OCI-M2 (cell line): Measurements from ENCODE around the gene MYO9B.
A peak's percentile ranks its signal among the peaks of the same experiment; 100 is the strongest.

ENCODE experiments used
- DNase-seq: peaks from one replicate; lab custom pipeline; 2025; ENCODE audit not compliant: unreplicated experiment; lab: John Stamatoyannopoulos, UW

The MYO9B gene, protein sequence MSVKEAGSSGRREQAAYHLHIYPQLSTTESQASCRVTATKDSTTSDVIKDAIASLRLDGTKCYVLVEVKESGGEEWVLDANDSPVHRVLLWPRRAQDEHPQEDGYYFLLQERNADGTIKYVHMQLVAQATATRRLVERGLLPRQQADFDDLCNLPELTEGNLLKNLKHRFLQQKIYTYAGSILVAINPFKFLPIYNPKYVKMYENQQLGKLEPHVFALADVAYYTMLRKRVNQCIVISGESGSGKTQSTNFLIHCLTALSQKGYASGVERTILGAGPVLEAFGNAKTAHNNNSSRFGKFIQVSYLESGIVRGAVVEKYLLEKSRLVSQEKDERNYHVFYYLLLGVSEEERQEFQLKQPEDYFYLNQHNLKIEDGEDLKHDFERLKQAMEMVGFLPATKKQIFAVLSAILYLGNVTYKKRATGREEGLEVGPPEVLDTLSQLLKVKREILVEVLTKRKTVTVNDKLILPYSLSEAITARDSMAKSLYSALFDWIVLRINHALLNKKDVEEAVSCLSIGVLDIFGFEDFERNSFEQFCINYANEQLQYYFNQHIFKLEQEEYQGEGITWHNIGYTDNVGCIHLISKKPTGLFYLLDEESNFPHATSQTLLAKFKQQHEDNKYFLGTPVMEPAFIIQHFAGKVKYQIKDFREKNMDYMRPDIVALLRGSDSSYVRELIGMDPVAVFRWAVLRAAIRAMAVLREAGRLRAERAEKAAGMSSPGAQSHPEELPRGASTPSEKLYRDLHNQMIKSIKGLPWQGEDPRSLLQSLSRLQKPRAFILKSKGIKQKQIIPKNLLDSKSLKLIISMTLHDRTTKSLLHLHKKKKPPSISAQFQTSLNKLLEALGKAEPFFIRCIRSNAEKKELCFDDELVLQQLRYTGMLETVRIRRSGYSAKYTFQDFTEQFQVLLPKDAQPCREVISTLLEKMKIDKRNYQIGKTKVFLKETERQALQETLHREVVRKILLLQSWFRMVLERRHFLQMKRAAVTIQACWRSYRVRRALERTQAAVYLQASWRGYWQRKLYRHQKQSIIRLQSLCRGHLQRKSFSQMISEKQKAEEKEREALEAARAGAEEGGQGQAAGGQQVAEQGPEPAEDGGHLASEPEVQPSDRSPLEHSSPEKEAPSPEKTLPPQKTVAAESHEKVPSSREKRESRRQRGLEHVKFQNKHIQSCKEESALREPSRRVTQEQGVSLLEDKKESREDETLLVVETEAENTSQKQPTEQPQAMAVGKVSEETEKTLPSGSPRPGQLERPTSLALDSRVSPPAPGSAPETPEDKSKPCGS (N-terminal part only)

DNA sequence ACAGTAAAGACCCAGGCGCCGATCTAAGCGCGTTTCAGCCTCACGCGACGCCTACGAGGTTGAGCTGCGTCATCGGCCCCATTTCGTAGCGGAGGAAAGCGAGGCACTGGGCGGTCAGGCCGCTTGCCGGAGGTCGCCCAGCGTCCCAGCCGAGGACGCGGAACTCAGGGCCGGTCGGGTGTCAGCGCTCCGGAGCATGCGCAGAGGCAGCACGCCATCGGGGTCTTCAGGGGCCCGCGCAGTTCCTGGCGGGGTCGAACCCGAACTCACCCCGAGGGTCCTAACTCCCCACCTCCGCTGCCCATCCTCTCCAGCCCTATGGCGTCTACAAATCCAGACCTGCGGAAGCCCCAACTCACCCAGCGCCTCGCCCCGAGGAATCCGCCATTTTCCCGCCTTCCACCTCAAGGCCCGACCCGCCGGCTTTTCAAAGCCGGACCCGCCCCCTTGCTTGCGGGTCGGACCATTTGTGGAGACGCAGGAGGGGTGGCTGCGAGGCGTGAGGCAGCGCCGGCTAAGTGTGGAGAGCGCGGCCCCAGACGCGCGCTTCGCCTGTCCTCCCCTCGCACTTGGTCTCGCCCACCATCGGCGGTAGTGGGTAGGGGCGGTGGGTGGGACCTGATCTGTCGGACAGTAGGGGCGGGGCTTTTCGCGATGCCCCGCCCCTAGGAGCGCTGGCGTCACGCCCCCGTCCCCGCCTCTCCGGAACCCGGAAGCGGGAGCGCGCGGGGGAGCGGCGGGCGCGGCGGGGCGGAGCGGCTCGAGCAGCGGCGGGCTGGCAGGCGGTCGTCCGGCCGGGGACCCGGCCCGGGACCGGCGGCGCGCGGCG, at the start of gene MYO9B, which contains the start of gene HAUS8:
MYO9B (plus strand) TSS at position 743 of the 829 bp plus-strand sequence. CDS start 25,941 bp downstream, outside the sequence.
HAUS8 (minus strand) TSS at position 418 of the 829 bp plus-strand sequence; CDS start at position 388, 30 bp downstream.
- DNase-seq = peak; percentile 99

DNA sequence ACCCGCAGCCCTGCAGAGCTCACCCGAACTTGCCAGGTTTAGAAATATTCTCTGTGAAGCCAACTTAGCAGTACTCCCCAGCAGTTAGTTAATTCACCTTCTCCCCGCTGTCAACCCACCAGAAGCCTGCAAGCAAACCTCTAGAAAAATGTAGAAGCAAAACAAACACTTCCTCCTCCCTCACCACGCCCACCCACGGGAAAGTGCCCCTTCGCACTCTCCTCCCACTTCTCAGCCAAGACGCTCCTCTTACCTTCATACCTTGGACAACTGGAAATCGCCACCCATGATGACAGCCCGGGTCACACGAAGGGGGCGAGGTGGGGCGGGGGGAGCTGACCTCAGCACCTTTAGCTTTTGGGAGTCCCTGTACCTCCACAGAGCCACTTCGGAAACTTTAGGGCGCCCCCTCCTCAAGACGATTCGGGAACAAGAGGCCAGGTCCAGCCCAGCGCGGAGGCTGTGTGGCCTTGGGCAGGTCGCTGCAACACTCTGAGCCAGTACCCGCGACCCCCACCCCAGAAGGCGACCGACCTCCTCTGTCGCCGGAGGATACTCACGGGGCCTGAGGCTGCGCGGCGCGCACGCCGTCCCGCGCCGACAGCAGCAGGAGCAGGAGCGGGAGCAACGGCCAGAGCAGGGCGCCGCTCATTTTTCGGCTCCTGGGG, 49.5 kb upstream of the MYO9B start:
- DNase-seq = peak; percentile 40

DNA sequence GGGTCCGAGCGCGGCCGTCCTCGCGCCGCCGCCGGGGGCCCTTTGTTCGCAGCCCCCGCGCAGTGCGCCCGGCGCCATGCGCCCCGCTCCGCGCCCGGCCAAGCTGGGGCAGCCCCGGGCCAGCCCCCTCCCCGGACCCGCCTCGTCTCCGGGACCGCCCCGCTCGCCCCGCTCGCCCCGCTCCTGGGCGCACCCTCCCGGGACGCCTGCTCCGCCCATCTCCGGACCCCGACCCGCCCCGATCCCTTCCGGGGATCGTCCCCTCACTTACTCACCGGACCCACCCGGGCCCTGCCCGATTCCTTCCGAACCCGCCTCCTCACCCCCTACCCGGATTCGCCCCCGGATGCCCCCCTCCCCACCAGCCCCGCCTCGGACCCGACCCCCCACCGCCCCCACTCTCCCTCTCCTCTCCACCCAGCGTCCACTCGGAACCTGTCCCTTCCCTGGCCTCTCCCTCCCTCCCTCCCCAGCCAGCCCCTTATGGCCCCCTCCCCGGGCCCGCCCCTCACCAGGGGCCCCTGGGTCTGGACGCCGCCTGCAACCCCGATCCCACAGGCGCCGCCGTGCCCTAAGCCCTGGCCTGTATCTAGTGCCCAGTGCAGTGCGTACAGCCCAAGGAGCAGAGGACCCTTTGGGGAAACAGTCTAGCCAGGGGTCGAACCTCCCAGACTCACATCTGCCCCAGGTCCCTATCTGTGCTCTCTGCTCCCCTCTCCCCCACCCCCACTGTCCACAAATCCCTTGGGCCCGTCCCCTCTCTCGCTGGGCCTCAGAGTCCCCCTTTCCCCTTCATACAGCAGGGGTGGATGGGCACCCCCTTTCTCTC, 48.7 kb upstream of the MYO9B start, which contains the start of gene CPAMD8:
CPAMD8 (minus strand) TSS at position 105 of the 829 bp plus-strand sequence. CDS start 168 bp downstream, outside the sequence.
- DNase-seq = no peak

DNA sequence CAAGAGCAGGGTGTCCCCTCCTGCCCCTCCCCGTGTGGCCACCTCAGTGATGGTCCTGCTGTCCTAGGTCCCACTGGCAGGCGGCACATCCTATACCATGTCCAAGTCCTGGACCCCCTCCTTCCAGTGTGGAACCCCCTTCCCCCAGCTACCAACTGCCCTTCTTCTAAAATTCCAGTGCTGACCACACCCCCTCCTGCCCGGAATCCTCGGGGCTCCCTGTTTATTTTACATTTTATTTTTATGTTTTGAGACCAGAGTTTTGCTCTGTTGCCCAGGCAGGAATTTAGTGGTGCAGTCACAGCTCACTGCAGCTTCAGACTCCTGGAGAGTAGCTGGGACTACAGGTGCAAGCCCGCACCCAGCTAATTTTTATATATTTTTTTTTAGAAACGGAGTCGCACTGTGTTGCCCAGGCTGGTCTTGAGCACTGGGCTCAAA, 48.0 kb upstream of the MYO9B start:
- DNase-seq = no peak

DNA sequence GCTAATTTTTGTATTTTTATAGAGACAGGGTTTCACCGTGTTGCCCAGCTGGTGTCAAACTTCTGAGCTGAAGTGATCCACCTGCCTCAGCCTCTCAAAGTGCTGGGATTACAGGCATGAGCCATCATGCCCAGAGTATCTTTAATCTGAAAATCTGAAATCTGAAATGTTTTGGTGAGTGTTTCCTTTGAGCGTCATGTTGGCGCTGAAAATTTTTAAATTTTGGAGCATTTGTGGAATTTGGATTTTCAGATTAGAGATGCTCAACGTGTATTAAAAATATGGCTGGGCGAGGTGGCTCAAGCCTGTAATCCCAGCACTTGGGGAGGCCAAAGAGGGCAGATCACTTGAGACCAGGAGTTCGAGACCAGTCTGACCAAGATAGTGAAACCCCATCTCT, 43.8 kb upstream of the MYO9B start:
- no peak for DNase-seq

DNA sequence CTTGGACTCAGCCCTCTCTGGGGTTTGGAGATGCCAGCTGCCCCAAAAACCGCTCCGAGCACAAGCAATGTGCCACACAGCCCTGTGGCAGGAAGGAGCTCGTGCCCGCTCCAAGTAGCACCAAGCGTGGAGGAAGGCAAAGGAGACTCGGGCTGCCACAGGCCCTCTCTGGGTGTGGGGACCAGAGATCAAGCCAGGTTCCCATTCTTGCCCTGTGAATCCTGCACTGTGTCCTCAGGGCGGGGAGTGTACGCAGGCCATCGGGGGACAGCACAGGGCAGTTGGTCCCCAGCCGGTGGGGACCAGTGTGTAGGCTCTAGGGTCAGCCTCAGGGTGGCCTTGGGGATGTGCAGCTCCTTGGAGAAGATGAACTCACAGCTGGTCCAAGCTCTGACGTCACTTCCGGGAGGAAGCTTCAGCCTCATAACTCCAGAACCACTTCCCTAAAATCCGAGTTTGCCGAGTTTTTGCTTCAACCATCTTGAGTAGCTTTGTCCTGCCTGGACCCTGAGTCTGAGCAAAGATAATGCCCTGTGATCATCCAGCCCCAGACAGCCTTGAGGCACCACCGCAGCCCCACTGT, 39.6 kb upstream of the MYO9B start:
- no peak for DNase-seq

DNA sequence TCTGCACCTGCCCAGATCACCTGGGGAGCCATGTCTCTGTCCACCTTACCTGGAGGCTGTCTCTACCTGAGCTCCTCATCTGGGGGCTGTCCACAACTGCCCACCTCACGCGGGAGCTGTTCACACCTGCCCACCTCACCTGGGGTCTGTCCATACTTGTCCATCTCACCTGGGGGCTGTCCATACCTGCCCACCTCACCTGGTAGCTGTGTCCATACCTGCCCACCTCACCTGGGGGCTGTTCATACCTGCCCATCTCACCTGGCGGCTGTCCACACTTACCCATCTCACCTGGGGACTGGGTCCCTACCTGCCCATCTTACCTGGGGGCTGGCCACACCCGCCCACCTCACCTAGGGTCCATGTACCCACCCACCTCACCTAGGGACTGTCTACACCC, 38.9 kb upstream of the MYO9B start:
- no peak for DNase-seq

DNA sequence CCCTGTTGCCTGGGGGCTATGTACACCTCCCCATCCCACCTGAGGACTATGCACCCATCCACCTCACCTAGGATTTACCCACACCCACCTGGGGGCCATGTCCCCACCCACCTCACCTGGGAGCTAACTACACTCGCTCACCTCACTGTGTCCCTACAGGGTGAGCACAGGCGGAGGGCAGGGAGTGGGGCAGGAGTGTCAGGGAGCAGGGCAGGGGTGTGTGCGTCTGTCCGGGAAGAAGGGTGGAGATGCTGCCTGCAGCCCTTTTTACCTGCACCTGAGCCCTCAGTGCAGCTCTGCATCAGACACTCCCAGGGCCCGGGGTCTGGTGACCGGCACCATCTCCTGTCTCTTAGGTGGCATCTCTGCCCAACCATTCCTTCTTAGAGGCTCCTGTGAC, 38.4 kb upstream of the MYO9B start:
- no peak for DNase-seq

DNA sequence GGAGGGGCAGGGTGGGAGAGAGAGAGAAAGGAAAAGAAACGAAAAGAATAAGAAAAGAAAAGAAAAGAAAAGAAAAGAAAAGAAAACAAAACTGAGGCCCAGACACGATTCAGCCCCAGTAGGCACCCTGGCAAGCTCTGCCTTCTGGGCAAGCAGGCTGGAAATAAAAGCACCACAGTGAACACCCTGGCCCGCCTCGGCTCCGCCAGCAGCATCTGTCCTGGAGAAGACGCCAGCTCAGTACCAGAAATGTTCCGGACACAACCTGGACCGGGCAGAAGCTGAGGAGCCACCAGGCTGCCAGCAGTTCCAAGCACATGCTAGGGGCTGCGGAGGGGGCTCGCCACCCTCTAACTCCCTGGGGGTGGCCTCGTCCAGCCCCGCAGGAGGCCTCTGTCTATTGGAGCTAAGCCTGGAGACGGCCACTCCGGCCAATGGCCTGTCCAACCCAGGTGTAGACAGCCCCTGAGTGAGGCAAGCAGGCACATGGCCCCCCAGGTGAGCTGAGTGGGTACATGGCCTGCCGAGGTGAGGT, 37.5 kb upstream of the MYO9B start:
- no peak for DNase-seq

DNA sequence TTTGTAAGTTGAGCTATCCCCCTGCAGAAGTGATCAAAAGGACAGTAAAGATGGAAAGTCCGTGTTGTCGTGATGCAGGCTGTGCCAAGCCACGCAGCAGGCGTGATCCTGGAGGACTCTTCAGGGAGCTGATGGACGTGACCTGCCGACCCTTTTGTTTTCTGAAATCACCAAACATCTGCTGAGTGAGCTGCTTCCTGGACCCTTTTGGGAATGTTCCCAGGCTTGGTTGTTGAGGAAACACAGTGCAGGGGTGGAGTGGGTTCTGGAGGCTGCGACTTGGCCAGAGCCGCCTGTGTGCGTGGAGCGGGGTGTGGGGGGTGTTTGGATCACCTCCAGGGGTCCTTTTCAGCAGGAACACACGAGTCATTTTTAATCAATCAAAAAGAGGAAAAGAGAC, 33.6 kb upstream of the MYO9B start:
- no peak for DNase-seq

DNA sequence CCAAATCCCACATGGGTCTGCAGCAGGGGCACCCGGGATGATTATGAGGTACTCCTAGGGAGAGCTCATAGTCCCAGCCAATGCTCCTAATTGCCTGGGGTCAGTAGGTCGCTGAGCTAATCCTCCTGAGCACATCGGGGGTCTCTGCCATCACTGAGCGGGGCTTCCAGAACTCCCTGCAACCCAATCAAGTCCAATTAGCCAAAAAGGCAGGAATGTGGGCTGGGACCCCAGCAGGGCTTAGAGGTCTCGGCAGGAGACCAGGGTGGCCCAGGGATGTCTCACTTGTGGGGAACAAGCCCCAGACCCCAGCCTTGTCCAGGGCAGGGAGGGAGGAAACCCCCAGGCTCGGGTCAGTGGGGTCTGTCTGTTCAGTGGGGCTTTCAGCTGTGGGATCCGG, 31.8 kb upstream of the MYO9B start:
- DNase-seq = no peak

DNA sequence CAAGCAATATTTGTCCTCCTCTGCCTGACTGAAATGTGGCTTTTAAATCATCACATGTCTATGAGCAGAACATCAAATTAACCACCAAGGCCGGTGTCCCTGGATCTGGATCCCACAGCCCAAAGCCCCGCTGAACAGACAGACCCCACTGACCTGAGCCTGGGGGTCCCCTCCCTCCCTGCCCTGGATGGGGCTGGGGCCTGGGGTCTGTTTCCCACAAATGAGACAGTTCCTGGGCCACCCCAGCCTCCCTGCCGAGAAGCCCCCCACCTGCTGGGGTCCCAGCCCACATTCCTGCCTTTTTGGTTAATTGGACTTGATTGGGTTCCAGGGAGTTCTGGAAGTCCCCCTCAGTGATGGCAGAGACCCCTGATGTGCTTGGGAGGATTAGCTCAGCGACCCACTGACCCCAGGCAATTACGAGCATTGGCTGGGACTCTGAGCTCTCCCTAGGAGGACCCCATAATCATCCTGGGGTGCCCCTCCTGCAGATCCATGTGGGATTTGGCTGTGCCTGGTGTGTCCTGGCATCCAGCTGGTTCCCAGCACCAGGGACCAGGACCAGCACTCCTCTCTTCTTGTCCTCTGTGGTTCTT, 29.6 kb upstream of the MYO9B start:
- DNase-seq = no peak

DNA sequence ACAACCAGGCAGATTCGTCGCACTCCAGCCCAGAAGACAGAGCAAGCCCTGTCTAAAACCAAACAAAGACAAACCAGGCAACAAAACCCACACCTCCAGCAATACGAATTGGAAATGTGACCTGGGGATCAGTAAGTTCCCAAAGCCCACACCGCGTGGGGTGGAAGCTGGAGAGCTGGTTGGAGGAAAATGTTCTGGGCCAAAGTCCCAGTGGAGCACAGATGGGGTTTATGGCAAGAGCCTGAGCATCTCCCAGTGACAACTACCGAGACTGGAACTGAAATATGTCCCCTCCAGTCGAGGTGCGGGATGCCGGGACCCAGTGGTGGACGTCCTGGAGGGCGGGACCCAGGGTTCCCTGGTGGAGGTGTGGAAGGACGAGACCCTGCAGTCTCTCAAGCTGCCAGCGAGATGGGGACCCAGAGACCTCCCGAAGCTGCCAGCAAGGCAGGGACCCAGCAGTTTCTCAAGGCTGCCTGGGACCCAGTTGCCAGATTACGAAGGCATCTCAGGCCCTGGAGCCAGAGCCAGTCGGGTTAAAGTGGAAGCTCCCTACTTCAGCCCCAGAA, 26.6 kb upstream of the MYO9B start:
- no peak for DNase-seq

DNA sequence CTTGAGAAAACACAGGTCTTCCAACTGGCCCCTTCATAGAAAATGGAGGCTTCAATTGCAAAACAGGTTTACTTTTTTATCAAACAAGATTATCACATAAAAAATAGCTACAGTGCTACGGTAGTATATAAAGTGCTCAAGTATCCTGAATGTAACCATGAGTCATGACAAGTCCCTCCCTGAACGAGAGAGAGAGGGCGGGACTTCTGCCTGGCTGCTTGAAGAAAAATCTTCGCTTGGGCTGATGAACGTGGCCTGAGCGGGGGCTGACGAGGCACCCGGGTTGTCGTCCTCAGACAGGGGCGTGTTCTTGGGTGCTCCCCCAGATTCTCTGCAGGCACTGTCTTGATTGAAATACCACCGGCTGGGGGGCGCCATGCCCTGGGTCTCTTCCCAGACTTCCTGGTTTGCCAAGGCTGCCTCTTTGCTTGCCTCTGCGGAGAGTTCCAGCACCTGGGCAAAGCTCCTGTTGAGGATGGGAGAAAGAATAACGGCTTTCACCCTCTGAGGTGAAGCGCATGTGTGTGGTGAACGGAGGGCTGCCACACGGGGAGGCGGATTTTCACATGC, 25.8 kb upstream of the MYO9B start:
- DNase-seq = no peak

DNA sequence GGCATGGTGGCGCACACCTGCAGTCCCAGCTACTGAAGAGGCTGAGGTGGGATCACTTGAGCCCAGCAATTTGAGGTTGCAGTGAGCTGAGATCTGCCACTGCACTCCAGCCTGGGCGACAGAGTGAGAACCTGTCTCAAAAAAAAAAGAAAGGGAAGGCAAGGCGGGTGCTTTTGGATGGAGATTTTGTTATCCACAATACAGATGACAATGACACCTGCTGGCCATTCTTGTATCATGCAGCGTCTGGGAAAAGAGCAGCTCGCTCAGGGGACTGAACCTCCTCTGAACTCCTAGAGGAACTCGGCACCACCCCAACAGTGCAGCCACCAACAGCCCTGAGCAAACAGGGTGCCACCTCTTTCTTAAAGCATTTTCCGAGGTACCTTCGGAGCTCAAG, 23.1 kb upstream of the MYO9B start:
- peak; percentile 44 for DNase-seq

DNA sequence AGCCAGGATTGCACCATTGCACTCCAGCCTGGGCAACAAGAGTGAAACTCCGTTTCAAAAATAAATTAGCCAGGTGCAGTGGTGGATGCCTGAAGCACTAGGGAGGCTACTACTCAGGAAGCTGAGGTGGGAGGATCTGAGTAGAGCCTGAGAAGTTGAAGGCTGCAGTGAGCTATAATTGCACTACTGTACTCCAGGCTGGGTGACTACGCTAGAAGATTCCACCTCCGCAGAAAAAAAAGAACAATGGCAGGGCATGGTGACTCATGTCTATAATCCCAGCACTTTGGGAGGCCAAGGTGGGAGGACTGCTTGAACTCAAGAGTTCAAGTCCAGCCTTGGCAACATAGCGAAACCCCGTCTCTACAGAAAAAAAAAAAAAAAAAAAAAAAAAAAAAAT, 20.8 kb upstream of the MYO9B start:
- DNase-seq = no peak

DNA sequence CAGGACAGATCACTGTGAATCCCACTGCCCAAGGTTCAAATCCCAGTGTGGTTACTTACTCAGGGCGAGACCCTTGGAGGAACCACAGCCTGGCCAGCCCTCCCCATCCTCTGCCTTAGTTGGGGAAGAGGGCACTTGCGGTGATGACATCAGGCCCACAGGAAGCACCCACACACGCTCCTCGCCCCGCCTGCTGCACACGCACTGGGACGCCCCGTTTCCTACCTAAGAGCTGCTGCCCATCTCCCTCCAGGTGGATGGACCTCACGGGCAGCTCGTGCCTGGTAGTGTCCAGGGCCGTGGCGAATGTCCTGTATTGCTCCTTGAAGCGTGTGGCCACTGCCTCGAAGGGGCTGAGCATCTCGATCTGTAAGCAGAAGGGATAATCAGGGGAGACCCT, 19.9 kb upstream of the MYO9B start:
- no peak for DNase-seq
